HL-60/S4 treated with phorbol 12-myristate 13-acetate at 8.2 ng/mL for 4 days and 3 days (cell line): ENCODE measurements around the gene KATNAL1.
"Not testable (repeated sequence)": the region's sequence is repeated elsewhere in the genome, so short reads cannot be mapped to it uniquely, and the experiment has no call there.

Source experiments
- in situ Hi-C: fragments of 300-500 bp; cut with MboI; formaldehyde crosslinking; loops from 2 replicates; pipeline ENCODE4 v1.15.0; 2022; ENCODE audit warnings: low sequenced_read_pairs

KATNAL1 gene

DNA sequence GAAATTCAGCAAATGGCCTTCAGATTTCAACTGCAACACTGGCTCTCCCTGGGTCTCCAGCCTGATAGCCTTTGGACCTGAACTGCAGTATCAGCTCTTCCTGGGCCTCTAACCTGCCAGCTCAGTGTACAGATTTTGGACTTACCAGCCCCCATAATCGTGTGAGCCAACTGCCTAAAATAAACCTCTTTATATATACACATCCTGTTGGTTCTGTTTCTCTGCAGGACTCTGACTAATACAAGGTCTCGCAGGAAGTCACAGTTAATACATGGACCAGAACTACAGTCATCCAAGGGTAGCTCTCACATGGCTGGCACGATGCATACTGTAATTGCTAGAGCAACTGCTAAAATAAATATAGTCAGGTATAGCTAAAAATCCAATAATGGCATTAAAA, 85.1 kb downstream of the KATNAL1 start:
- in situ Hi-C loops = no loop called here

DNA sequence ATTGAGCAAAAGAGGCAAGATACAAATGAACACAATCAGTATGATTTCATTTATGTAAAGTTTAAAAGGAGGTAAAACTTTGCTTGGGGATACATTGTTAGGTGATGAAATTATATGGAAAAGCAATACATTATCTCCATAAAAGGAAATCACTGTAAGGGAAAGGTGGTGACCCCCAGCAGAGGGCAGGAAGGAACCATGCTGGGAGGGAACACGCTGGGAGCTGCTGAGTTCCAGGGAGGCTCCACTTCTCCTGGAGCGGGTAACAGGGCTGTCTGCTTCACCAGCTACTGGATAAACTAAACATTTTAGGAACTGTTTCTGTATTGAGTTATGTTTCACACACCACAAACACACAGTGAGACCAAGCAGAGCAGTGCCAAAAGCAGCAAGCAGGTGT, 91.2 kb downstream of the KATNAL1 start:
- in situ Hi-C loops = no loop called here

DNA sequence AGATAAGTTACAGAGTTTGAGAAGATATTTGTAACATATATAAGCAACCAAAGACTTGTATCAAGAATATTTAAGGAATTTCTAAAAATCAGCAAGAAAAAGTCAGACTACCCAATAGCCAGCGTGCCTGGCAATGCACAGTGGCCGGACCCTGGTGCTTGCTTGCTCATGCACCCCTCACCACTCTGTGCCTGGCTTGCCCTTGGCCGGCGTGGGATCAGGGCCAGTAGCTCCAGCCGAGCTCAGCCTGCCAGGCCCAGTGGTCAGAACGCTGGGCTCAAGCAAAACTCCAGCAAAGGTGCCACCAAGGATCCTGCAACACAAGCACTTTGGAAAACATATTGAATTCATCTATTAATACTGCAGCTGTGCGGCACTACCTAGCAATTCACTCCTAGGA, 95.1 kb downstream of the KATNAL1 start:
- in situ Hi-C loops = no loop called here

DNA sequence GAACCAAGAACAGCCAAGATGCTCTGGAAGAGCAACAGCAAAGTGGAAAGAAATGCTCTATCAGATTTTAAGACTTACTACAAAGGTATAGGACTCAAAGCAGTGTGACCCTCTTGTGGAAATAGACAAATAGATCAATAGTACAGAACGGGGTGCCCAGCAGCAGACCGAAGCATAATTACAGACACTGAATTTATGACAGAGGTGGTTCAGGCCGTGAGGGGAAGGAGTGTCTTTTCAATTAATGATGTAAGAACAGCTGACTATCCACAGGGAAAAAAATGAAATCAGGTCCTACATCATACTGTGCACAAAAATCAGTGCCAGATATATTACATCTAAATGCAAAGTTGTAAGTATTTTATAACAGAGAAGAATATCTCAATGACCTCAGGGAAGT, 95.6 kb downstream of the KATNAL1 start:
- in situ Hi-C loops = no loop called here

DNA sequence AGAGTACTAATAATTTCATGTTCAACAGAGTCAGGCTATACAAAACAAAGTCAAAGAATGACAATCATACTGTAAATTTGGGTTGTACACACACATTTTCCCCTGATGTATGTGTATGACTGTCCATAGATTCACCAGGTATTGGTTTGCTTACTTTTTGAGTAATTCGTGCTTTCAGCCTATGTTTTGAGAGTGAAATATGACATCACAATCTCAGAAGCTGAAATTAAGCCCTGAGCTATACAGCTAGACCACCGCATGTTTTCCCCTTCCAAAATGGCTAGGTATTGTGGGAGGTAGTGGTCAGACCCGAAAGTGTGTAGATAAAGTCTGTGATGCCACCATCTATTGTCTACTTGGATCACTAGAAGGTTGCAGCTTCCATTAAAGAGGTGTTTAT, 102.8 kb downstream of the KATNAL1 start:
- in situ Hi-C loops = no loop called here

DNA sequence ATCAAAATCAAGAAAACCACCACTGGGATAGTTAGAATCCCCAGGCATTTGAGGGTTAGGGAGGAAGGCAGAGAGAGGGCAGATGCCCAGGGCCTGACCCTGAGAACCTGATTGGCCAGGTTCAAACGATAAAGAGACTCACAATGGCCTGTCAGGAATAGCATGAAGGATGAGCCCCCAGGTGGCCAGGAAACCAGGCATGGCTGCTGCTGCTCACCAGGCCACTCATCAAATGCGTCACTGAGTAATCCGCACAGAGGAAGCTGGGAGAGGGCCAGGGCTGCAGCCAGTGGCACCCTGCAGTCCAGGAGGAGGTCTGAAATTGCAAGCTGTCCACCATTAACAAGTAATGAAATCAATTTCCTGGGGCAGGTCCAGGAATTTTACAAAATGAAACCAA, 111.3 kb downstream of the KATNAL1 start:
- in situ Hi-C loops = no loop called here

DNA sequence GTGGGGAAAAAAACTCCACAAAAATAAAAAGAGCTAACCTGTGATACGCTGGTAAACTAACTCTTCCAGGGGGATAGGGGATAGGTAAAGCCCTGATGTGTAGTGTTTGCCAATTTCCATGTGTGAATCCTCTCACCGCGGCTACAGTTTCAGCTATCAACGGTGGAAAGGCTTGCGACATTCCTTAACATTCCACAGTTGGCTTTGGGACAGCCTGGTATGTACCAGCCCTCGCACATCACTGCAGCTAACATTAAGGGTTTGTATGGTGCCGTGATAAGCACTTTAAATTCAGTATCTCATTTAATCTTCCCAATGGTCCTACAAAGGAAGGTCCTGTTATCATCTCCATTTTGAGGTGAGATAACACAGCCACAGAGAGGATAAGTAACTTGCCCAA, 112.4 kb downstream of the KATNAL1 start:
- in situ Hi-C loops = no loop called here

DNA sequence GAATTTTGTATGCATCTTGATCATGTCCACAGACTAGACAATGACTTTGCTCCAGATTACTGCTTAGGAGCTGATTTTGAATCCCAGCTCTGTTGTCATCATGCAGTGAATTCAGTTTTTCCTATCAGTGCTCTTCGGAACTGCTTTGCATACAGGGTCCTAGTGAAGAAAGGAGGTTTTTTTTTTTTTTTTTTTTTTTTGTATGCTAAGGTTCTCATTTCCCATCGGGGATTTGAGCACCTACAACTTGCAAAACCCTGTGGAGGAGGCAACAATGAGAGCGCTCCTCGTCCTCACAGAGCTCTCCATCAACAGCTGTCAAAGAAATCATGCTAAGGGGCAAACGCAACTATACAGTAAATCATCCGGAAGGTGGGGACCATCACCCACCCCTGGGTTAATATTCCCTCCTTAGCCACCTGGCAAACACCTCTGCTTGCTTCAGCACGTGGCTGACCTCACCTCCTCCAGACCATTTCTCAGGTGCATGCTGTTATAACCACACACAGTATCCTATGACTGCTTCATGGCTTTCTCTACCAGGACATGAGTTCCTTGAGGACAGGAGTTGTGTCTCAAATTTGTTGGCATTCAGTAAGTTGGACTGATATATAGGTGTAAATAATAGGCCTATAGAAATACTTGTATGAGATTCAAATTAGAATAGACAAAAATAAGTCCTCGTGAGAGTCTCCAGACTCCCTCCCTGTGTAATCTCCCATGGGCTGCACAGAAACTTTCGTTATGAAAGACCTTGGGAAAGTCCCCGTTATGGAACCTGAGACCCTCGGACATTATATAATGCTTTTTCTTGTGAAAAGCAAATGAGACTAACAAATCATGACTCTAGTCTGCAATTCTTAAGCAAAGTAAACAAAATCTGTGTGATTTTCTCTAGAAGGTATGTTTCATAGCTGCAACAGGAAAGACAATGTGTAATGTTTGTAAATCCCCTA, 113.8 kb downstream of the KATNAL1 start:
- in situ Hi-C loops = no loop called here

DNA sequence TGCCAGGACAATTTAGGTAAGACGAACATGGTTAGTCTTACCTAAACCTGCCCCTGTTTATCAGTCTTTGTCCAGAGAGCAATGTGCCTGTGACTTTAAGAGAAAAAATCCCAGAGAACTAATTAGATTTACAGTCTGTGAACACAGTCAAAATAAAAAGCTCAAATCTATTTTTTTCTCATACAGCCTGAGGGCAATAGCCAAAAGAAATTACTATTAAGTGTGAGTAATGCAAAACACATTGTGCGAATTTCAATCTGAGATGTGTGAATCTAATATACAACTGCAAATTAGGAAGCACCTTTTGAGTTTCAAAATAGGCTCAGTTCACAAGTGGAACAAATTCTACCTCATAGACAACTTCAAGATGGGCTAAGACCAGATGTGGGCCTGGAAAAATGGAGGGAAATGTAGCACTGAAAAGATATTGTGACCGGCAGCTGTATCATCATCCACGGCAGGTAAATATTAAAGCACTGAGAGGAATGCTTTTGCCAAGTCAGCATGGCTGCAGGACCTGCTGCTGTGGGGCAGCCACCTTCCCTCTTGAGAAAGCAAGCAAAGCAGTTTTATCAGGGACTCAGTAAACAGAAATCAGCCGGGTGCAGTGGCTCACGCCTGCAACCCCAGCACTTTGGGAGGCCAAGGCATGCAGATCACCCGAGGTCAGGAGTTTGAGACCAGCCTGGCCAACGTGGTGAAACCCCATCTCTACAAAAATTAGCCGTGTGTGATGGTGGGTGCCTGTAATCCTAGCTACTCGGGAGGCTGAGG, 114.8 kb downstream of the KATNAL1 start:
- in situ Hi-C loops = no loop called here

DNA sequence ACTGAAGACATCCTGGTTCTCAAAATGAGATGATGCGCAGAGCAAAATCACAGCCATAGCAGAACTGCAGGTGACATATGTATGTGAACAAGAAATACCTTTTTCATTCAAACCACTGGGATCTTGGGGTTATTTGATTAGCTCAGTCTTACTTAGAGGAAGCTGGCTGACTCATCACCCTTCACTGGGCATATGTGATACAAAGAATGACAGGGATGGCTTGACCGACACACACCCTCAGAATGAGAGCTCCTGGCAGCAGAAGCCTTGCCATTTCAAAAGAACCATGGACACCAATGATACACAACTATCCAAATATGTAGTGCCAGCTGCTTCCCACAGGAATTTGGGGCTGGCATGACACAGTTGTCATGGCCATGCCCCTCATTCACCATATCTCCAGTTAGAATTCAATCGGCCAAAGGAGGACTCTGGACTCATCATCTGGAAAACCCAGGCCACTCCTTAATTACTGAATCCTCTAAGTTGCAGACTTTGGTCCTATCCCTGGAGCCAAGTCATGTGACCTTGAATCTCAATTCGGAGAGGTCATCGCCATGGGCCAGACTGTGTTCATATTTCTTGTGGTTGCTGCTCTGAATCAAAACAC, 115.8 kb downstream of the KATNAL1 start:
- in situ Hi-C loops = no loop called here

DNA sequence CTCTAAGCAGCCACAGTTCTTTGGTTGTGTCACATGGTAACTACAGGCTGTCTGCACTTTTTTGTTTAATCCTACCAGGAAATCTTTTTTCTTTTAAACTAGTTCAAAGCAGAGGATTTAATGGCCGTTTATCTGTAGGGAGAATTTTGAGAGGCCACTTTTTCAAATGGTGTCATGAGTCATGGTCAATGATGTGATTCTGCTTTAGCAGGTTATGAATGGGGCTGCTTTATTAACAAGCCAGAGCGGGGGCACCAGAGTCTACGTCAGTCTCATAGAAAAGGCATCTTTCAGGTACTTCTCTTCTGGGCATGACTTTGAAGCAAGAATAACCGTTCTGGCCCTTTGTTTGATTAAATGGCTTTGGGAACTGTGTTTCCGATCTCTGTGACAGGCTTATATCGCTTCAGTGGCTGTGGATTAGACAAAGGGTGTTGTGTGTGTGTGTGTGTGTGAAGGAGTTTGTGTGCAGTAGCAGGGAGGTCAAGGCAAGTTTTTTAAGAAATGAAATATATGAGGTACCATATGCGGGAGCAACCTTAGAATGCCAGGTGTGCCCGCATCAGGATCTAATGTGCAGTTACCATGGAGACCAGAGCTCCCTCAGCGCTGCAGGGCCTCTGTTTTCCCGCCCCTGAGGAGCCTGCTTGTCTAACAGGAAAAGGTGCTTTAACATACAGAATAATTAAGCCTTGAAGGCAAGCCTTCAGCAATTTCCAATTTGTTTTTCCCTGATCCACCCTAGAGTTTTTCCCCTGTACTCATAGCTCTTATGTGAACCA, 120.5 kb downstream of the KATNAL1 start:
- in situ Hi-C loops = no loop called here

DNA sequence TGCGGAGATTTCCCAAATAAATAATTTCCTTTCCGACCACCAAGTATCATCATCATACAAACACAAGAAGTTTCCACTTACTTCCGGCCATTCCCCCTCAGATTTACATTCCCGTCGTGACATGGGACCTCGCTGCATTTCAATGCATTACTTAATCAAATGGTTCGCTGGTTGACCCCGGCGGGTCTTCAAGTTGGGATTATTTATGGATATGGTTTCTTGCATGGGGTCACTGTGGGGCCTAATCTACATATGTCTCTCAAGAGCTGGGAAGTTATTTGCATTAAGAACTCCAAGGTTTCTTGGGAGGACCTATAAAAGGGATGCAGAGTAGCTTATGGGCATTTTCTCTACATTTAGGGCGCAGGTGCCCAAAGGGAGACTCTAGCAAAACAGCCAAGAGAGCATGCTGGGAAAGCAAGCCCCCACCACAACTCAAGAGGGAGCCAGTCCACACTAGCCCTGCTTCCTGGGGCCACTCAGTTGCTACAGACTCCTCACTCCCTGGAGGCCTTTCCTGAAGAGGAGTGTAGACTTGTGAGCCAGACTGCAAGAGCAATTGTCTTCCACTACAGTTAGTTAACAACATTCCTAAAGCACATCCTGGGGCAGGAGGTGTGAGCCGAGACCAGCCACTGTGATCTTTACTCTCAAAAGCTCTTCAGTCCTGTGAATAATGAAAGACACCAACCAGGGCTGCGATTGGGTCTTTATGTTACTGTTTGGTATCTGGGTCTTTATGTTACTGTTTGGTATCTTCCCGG, 125.3 kb downstream of the KATNAL1 start:
- in situ Hi-C loops = no loop called here

DNA sequence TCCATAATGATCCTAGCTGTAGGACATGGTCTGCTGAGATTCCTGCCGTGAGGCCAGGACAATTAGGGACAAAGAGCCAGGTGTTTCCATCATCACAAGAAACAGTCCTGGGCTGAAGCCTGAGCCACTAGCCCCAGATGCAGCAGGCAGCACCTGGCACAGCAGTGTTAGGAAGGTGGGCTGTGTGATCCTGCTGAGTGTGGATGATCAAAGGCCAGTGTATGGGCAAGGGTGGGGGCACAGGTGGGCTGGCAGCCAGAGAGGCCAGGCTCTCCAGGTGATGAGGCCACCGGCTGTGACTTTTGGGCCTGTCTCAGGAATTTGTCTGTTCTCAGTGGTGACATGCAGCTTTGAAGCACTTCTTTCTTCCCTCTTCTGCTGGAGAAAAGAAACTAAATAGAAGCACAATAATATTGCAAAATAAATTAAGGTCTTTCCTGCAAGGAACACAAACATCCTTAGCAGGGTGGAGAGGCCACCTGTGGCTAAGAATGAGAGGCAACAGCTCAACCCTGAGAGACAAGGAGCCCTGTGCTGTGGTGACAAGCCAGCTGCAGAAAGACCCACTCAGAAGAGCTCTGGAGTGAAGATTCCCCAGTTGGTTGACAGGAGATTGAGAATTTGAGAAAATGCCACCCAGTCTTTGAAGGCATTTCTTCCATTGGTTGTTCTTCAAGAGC, 127.6 kb downstream of the KATNAL1 start:
- in situ Hi-C loops = no loop called here

DNA sequence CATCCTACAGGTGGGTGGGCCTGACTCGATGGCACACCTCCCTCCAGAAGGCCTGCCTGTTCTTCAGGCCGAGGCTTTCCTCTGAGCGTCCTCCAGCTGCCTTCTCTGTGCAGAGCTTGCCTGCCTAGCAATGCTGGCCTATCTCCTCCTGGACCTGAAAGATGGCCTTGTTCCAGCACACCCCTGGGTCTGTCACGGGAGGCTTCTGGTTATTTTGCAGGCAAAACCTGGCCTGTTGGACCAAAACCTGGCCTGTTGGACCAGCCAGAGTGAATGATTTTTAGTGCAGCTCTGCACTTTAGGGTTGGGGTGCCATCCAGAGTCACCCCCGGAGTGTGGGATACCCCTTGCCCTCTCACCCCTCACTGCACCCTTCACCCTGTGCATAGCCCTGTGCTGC, 128.4 kb downstream of the KATNAL1 start:
- in situ Hi-C loops = no loop called here

DNA sequence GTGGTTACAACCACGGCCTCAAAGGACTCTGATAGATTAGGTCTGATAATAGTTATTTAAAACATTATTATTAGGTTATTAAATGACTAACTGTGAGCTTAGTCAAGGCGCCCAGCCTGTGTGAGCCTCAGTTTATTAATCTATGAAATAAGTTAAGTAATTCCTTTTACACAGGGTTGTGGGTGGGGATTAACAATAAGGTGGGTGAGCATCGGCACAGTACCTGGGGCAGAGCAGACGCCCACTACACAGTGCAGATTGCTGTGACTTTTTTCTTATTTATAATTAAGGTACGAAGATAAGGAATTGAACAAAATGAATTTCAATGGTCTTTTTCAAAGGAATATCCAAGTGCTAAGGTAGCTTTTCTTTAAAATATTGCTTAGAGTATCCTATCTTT, 132.2 kb downstream of the KATNAL1 start:
- in situ Hi-C loops = no loop called here

DNA sequence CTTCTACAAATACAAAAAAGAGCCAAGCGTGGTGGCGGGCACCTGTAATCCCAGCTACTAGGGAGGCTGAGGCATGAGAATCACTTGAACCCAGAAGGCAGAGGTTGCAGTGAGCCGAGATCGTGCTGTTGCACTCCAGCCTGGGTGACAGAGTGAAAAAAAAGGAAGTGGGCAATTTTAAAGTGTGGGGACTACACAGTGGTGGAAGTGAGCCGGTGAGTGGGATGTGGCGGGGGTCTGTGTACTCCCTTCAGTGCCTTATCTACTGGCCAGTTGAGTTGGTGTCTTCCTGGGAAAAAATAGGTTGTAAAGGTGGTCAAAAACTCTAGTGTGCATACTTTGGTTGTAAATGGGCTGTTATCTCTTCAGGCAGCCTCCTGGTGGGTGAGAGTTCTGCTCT, 133.1 kb downstream of the KATNAL1 start:
- in situ Hi-C loops = not testable (repeated sequence)

DNA sequence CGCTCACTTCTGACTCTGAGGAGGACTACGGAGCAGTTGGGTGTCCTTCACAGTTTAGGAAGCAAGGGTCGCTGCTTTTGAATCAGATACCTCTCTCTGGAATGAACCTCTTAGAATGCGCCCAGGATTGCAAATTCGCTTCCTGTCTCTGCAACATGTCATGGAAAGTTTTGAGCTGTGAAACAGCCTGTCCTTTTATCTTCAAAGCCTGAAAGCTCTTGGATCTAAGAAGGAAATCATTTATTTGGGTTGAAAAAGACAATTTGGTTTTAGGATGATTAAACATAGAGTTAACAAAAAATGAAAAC, 134.1 kb downstream of the KATNAL1 start:
- in situ Hi-C loops = no loop called here

DNA sequence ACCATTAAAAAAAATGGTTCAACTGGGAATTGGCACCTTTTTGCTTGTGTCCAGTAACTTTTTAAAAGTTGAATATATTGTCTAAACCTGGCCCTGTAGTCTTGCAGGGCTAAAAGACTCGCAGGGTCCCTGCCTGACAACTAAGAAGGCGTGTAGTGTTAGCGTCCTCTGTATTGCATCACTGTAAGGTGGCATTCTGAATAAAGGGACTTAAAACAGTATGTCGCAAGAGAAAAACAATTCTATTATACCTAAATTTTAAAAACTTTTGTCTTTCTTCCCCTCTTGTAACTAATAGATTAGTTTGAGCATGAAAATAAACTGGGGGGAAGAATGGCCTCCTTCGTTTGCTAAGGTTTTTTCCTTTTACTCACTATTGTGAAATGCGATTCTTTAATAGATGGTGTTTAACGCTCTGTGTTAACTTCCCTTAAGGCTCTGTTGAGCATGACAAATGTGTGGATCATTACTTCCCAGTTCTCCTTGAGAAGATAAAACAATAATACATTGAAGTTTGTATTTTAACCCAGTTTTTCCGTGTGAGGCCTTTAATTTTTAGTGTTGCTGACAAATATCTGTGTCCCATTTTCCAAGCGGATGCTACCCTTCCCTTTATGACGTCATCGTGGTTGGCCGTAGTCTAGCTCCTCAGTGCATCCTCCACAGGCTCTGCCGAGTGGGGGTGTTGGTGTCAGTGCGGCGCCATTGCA, 134.6 kb downstream of the KATNAL1 start:
- in situ Hi-C loops = no loop called here

DNA sequence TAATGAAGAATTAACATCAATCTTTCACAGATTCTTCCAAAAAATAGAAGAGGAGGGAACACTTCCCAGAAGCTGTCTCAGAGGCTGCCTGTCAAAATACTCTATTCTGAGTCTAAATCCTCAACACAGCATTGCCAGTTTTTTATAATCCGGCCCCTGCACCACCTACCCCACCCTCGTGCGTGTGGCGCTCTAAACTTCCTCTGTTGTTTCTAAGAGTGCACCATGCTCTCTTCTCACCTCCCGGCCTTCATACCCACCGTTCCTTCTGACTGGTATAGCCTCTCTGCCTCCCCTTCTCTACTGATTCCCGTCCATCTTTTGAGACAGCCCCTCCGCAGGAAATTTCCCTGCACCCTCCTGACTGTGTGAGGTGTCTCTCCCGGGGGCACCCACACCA, 136.8 kb downstream of the KATNAL1 start:
- in situ Hi-C loops = no loop called here
